HFF-Myc (cell line): ENCODE data around the gene ABCA13.

Experiments used
- DNase-seq: peaks from one replicate; pipeline ENCODE4 v3.0.0-alpha.2; 2011; ENCODE audit warnings: low read depth; ENCODE audit errors: extremely low read depth
- H3K4me3 ChIP-seq: replicated peaks from 2 replicates; pipeline ENCODE4 v1.5.1; 2011; ENCODE audit warnings: low read depth, mild to moderate bottlenecking, control low read depth, low read length
- CTCF ChIP-seq: IDR thresholded peaks from 2 replicates; pipeline ENCODE4 v1.5.1; 2012; ENCODE audit warnings: mild to moderate bottlenecking, low read depth, low read length, control low read depth; ENCODE audit errors: missing control alignments

ABCA13 gene

GRCh38 chr7:48416327-48416908 is 245.2 kb downstream of the ABCA13 start:
- no peak for DNase-seq
- TF ChIP-seq CTCF: no peak
- no peak overlapping the region for H3K4me3 ChIP-seq

GRCh38 chr7:48419401-48419800 is 248.1 kb downstream of the ABCA13 start:
- DNase-seq: no peak
- no peak for TF ChIP-seq CTCF
- no peak overlapping the region for H3K4me3 ChIP-seq

- no peak overlapping the region for H3K4me3 ChIP-seq
- TF ChIP-seq CTCF: no peak
- no peak for DNase-seq
Measured at GRCh38 chr7:48420206-48420605, 248.9 kb downstream of the ABCA13 start.

GRCh38 chr7:48421357-48421756 is 250.1 kb downstream of the ABCA13 start:
- no peak for DNase-seq

GRCh38 chr7:48424731-48425130 is 253.5 kb downstream of the ABCA13 start:
- H3K4me3 ChIP-seq: no peak overlapping the region
- peak; percentile 22 for TF ChIP-seq CTCF
- DNase-seq: no peak

More at GRCh38 chr7:48421357-48421756, 250.1 kb downstream of the ABCA13 start:
- no peak for TF ChIP-seq CTCF
- no peak overlapping the region for H3K4me3 ChIP-seq

GRCh38 chr7:48426331-48426965 is 255.2 kb downstream of the ABCA13 start:
- no peak for DNase-seq
- no peak for TF ChIP-seq CTCF
- no peak overlapping the region for H3K4me3 ChIP-seq
